HG03196 (cell line): ENCODE data around the gene CNTNAP4.

Experiments
- ATAC-seq: cut with Tn5 transposase; IDR thresholded peaks from one replicate; pipeline ENCODE4 v1.9.1; 2021; ENCODE audit not compliant: unreplicated experiment

CNTNAP4 gene

GRCh38 chr16:76303637-76304314 lies 26.6 kb downstream of the CNTNAP4 start:
- no peak for ATAC-seq

- no peak for ATAC-seq
Observed at GRCh38 chr16:76309639-76310335, 32.6 kb downstream of the CNTNAP4 start.

DNA sequence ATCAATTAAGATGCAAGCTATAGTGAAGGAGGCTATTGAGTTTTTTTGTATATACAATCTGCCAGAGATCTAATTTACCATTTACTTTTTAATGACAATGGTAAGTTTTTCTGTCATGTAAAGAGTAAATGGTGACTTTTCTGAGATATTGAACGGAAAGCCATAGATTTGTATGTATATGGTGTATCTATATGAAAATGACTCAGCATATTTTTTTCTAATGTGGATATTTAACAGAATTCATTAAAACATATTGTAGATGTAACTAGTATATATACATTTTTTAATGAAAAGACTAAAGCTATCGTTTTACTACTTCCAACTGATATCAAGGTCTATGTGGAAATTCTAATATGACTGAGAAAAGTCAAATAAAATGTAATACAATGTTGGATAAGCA lies 34.1 kb downstream of the CNTNAP4 start:
- no peak for ATAC-seq

DNA sequence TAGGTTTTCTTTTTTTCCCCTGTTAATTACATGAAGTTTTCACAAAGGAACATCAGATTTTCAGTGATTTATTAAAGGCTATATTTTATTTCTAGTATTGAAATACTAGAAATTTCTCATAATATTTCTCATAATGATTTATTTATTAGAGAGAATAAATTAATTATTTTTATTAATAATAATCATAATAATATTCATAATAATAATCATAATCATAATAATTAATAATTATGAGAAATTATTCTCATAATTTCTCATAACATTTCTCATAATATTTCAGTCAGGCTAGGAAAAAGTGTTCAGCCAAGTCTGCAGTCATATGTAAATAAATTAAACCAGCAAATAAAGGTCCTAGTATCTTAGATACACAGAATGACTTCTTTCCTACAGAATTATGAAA lies 41.4 kb downstream of the CNTNAP4 start:
- ATAC-seq = no peak

- ATAC-seq = no peak
Observed at GRCh38 chr16:76329106-76329505, 51.9 kb downstream of the CNTNAP4 start.

DNA sequence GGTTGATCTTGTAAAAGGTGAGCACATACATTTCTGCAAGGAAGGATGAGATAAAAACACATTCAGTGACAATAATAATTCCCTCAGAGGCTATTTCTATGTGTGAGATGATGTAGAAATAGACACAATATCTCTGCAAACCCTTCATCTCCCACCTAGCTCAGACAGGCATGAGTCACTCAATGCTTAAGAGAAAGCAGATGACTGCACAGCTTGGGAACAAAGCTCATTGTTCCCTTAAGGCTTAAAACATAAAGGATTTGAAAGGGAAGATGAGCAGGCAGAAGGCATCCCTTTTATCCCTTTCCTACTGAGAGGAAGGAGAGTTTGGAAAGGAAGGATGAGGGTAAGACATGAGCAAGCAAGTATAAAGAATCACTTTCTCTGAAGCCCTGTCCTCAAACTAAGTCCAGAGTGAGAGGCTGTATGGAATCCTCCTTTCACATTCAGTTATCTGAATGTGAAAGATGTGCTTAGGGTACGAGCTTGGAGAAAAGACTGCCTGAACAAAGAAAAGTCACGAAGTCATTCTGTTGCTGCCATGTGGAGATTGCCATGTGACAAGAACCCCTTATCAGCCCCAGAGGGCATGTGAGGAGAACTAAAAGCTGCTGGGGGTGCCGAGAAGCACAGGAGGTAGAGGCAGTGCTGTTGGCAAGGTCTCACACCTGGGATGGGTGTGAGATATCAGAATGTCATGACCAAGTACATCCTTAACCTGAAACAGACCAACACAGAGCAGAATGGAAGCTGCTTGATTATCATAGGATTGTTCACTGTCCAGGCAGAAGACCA lies 58.2 kb downstream of the CNTNAP4 start:
- ATAC-seq = no peak

GRCh38 chr16:76336112-76336511 lies 58.9 kb downstream of the CNTNAP4 start:
- ATAC-seq = no peak

DNA sequence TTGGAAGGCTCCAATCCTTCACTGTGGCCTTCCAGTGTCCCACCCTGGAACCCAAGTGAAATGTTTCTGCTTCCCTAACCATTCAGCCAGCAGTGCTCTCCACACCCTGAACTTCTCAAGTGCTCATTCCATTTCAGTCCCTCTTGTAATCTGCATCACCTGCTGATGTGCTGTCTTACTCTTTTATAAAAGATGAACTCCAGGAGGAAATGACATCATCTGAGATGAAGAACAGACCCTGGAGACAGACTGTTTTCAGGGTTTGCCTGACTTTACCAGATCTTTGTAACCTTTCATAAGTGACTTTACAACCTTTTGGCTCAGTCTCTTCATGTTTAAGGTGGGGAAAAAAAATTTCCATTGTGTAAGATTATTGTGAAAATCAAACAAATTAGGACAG lies 61.3 kb downstream of the CNTNAP4 start:
- no peak for ATAC-seq

DNA sequence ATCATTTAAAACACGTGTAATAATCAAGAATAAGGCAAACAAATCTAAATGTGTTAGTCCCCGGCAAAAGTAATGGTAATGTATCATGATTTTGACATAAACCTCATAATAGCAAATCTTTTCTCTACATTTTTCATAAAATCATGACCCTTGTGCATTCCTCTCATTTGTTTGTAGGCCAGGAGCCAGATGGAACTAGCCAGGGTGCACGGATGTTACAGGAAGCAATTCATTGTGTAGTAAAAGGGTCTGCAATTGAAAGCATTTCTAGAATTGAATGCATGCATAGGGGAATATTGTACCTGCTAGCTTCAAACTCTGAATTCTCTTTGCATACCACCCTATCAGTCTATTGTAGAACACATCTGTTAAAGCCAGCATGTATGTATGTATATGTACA lies 66.6 kb downstream of the CNTNAP4 start:
- no peak for ATAC-seq

DNA sequence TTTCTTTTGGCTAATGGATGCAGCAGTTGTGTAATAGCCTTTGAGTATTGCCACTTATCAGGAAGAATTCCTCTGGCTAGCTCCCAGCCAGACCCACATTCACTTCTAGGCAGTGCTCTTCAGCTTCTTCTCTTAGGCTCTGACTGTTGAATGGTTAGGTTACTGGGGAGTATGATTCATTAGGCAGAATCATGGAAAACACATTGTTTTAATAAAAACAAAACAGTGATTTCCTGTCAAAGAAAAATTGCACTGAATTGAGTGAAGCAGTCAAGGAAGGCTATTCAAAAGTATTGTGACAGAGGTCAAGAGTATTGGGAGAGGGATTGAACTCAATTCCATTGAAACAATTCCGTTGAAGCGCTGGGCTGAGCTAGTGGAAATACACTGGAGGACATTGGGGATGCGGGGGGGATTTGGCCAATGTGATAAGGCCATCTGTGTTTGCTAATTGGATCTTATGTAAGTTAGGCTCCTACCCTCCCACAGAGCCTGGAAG lies 68.0 kb downstream of the CNTNAP4 start:
- no peak for ATAC-seq

- no peak for ATAC-seq
Observed at GRCh38 chr16:76346210-76346609, 69.0 kb downstream of the CNTNAP4 start.

- ATAC-seq = no peak
Observed at GRCh38 chr16:76351441-76351840, 74.2 kb downstream of the CNTNAP4 start.

DNA sequence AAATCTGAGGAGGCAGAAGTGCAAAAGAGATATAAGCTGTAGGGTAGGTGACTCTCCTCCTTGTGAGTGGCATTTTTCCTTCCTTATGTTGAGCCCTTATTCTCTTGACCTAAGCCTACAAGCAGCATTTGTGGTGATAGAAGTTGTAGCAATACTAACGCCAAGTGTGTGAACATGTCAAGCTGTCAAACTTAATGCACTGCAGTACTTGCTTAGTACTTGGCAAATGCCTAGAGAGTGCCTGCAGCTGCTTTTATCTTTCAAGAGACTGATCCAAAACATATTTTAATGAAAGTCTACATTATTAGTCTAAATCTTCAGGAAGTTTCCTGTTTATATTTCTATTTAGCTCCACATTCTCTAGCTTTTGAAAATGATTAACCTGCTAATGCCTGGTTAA lies 83.2 kb downstream of the CNTNAP4 start:
- no peak for ATAC-seq

DNA sequence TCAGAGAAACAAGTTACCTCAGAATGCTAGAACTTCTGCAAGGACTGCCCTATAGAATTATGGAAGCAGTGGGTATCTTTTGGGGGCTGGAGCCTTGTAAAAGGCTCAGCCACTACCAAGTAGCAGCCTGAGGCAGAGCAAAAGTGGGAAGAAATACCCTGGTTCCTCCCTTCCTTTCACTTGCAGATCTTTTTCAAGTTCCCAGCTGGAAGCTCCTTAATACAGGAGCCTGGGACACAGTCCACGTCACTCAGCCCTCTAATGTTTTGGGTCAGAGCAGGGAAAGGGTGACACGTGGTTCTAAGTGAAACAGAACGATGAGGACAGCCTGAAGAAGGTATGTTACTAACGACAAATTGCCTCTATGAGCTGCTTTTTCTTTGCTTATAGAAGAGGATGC lies 93.1 kb downstream of the CNTNAP4 start:
- no peak for ATAC-seq

DNA sequence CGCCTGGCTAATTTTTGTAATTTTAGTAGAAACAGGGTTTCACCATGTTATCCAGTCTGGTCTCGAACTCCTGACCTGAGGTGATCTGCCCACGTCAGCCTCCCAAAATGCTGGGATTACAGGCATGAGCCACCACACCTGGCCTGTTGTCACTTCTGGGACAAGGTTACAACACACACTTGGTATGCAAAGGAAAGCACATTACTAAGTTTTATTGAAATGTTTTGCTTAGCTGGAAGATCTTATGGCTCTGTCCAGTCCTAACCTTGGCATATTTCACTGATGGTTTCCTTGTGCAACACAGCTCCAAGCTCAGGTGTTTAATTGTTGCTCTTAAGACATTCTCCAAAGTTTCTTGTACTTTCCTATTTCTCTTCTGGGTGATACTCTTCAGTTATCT lies 94.2 kb downstream of the CNTNAP4 start:
- no peak for ATAC-seq

GRCh38 chr16:76373998-76374397 lies 96.8 kb downstream of the CNTNAP4 start:
- ATAC-seq = no peak

DNA sequence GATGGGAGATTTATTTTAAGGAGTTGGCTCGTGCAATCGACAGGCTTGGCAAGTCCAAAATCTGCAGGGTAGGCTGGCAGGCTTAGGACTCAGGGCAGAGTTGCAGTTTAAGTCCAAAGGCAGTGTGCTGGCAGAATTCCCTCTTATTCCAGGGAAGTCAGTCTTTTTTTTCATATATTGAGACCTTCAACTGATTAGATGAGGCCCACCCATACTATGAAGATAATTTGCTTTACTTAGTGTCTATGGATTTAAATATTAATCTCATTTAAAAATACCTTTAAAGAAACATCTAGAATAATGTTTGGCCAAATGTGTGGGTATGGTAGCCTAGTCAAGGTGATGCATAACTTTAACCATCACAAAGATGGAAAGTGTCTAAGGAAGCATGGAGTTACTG lies 99.8 kb downstream of the CNTNAP4 start:
- no peak for ATAC-seq

DNA sequence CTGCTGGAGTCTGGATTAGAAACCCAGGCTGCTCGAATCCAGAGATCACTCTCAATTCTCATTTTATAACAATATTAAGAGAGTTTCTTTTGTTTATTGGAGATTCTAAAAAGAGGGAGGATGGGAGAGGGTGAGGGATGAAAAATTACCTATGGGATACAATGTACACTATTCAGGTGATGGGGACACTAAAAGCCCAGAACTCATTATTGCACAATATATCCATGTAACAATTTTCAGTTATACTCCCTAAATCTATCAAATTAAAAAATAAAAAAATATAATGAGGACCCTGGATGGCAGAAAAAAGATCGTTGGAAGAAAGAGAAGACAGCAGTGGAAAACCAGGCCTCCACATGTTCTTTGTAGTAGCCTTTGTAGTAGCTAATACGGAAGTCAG lies 100.8 kb downstream of the CNTNAP4 start:
- ATAC-seq = no peak

DNA sequence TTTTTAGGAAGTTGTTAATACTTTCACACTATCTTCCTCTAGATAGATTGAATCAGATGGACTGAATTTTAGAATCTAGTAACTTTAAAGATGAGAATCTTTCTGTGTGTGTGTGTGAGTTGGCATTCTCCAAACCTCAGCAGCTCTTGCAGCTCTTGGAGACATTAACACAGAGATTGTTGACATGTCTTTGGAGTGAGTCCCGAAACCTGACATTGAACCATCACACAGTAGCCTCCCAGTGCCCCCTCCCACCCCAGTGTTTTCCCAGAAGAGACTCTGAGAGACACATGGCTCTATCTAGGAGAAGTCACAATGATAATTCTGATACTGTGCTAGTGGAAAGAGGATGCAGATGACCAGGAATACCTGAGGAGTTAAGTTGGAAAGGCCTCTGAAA lies 103.9 kb downstream of the CNTNAP4 start:
- ATAC-seq = no peak

DNA sequence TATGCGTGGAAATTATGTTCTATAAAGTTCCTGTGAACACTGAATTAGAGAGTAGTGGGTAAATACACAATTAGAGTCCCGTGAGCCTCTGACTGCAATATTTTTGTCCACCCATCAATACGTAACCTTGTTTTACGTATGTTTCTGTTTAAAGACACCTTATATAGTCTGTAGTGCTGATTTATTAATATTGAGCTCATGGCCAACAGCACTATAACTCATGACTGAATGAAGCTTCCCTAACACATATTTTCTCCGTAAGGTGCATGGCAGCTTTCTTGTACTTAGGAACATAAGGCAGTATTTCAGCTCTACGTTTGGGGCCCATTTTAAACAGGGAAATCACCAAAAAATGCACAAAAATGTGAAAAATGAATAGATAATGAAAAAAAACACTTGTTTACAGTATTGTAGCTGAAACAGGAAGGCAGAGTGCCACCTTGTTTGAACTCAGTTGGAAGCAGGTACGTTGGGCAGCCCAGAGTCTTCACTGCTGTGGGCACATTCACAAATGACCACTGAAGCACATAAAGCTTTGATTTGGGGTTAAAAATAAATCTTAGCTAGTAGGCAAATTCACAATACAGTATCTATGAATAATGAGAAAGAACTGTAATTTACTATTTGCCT lies 108.5 kb downstream of the CNTNAP4 start:
- no peak for ATAC-seq

- ATAC-seq = no peak
Observed at GRCh38 chr16:76386784-76387183, 109.6 kb downstream of the CNTNAP4 start.
